Measurements from ENCODE around the gene CCM2L. TPM values are rescaled to one million over a fixed set of nuclear protein-coding genes. Genes with fewer than 3 reads are reported as not detected.
A peak's percentile ranks its signal among the peaks of the same experiment; 100 is the strongest.

Gene CCM2L
- total and polyA plus RNA-seq, 9 of the 15 experiments (the other 6 are each of a cell fraction or from before 2014, with no cell fraction given): 0.04 TPM; not detected in 8

DNA sequence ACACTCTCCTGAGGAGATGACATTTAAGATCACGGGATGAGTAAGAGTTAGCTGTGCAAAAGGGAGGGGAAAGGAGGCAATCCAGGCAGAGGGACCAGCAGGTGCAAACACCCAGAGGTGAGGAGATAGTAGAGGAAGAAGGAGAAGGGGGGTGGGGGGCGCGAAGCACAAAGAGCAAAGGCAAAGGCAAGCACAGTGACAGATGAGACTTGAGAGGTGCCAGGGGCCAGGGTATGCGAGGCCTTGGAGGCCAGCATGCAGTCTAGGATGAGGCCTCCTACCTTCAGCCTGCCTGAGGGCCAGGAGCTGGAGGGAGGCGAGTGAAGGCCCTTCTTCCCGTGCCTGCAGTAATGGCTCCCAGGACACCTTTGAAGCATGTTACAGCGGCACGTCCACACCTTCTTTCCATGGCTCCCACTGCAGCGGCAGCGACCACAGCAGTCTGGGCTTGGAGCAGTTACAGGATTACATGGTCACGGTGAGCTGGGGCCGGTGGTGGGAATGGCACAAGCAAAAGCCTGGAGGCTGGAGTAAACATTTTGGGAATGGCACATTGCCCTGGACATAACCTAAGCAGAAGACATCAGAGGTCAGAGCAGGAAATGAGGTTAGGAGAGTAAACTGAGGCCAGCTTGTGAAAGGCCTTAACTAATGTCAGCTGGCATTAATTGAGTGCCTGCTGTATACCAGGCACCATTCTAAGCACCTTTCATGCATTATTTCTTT lies 18.6 kb downstream of the CCM2L start:
- CTCF ChIA-PET (ENCODE audit: low intra/inter-chr PET ratio): interaction anchor here (0.6 kb wide), 1 partner anchor 91 kb away, joined by 6 read pairs; no protein-coding TSS in a partner anchor
- H3K4me1 ChIP-seq (replicated peaks in 1 of 2; ENCODE audit: control insufficient read depth in 2 of 2, insufficient read depth in 2 of 2, low read length in 2 of 2): peaks cover 0 to 11% of the 10 kb centered on the region in 2 experiments; a peak in 3 of 5 replicates
- POLR2A ChIA-PET: interaction anchor here (0.6 to 1.1 kb wide), 2 partner anchors 90 to 192 kb away, joined by 3 read pairs; no protein-coding TSS in a partner anchor
- 8% methylated on average over 10 of the region's 12 CpGs for WGBS (ENCODE audit: insufficient coverage, low coverage, missing lambda C conversion rate)
- no peak overlapping the region for H3K27ac ChIP-seq (ENCODE audit: extremely low read depth, low read depth, low read length)
- H3K36me3 ChIP-seq (ENCODE audit: control insufficient read depth, insufficient read depth, low read length): no peaks in the 10 kb centered on the region
- H3K9ac ChIP-seq (ENCODE audit: insufficient read depth in 1 of 2, low read depth in 2 of 2, low read length in 2 of 2): peak overlapping the region in 1 of 2 experiments; percentile 29; a peak in 1 of 4 replicates
- intact Hi-C loops (cut with micrococcal nuclease) (no loop called here), in situ Hi-C loops (cut with MboI) (loop anchor here (10.0 kb wide), 1 partner anchor 174 kb away; no protein-coding TSS in a partner anchor)
- no peak overlapping the region for H3K4me3 ChIP-seq
- H3K4me2 ChIP-seq (ENCODE audit: insufficient read depth, low read length): no peak overlapping the region
- no peaks in the 10 kb centered on the region for H3K9me3 ChIP-seq (replicated peaks; ENCODE audit: control insufficient read depth, insufficient read depth, low read depth, low read length)
- peak in 1 of 4 experiments; percentile 19 for DNase-seq (ENCODE audit: extremely low read depth in 1 of 4, low spot score in 3 of 4)
- FAIRE-seq: no peak
- no TSS peak for BruUV-seq (replicated peaks)
- TF ChIP-seq FOXA3 (CRISPR knock-in tag; conservative IDR thresholded peaks at IDR 0.05 in 1 of 2, IDR thresholded peaks at IDR 0.05 in 1 of 2) (0 out of 4 replicates have a peak, but pooled peaks of 1 of the 2 experiments have one; percentile 30), NEUROD1 (IDR thresholded peaks at IDR 0.05; ENCODE audit: borderline replicate concordance, low read depth, low read length, partially characterized antibody) (peak; percentile 65), RCOR1 (IDR thresholded peaks at IDR 0.05; ENCODE audit: borderline replicate concordance in 1 of 2, low read depth in 2 of 2, low read length in 2 of 2) (0 out of 4 replicates have a peak, but pooled peaks of 1 of the 2 experiments have one; percentile 20), USF1 (CRISPR knock-in tag; IDR thresholded peaks at IDR 0.05) (no peak), ZKSCAN8 (CRISPR knock-in tag; IDR thresholded peaks at IDR 0.05) (peak; percentile 67; the same call in 1 of the 2 replicates), AFF4 (CRISPR knock-in tag; IDR thresholded peaks at IDR 0.05) (no peak)
- peaks cover 2 to 47% of the 10 kb centered on the region in 2 experiments; a peak in 4 of 5 replicates for H3K27me3 ChIP-seq (ENCODE audit: control insufficient read depth in 2 of 2, insufficient read depth in 2 of 2, low read length in 2 of 2)
- ATAC-seq: peak; percentile 62
- H3K79me2 ChIP-seq (ENCODE audit: control insufficient read depth, insufficient read depth, low read length): no peaks in the 10 kb centered on the region
- no peaks in the 10 kb centered on the region for H4K20me1 ChIP-seq (replicated peaks; ENCODE audit: control insufficient read depth, insufficient read depth, low read length)
- no peaks in the 10 kb centered on the region for H3K9me1 ChIP-seq (ENCODE audit: control insufficient read depth, insufficient read depth, low read length)
- peak overlapping the region; percentile 44; the same call in 1 of the 2 replicates for H2AFZ ChIP-seq (ENCODE audit: low read depth, low read length)

Measured in K562 (cell line).